Mammary microvascular endothelial cell (primary cell): Measurements from ENCODE around the gene ZNF674. TPM values are rescaled to one million over a fixed set of nuclear protein-coding genes. Genes with fewer than 3 reads are reported as not detected.

ENCODE experiments used
- total RNA-seq: library from RNA; depleted of rRNA; stranded (reverse); fragments of >200 nt; gene quantifications from 2 replicates; pipeline ENCODE4 v1.2.3, GENCODE V29; 2015

Gene ZNF674
- total RNA-seq: 2.8 and 3.4 TPM in 2 replicates

DNA sequence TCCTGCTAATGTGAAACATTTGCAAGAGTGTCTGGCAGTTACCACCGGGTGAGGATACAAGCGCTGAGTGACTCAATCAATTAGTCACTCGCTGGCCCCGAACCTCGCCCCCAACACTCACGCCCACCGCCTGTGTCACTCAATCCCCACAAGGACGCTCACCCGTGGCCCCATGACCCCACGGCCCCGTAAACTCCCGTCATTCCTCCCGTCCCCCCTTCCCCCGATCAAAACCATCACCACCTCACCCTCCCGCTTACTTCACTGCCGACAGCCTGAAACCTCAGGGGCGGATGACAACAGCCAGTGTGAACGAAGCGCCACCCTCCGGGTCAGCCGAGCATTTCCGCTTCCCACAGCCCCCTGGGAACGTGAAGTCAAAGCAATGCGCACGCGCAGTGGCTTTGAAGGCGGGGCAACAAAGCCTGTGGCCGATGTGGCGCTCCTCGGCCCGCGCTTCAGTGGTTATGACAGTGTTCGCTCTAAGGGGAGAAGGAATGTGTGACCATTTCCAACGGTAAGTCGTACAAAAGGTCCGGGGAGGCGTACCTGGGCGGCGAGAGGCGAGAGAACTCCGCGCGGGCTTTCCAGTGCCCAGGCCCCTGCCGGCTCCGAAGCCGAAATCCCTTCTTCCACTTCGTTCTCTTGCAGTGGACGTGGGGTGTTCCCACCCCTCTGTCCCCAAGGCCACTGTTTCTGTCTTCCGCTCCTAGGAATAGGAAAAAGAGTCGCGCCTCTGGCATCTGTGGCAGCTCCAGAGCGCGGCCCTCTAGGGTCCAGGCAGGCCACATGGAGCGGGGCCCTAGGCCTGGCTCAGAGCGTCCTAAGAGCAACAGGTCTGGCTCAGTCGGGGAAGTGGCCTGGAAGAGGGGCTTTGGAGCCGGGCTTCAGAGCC, at the start of gene ZNF674:
TSS of gene ZNF674 (minus strand) at position 311 of the 895 bp plus-strand sequence. CDS start 3,334 bp downstream, outside the sequence.

GRCh38 chrX:46573331-46573891, 28.2 kb upstream of the ZNF674 start, which contains the start of gene CHST7:
CHST7 (plus strand) TSS chrX:46573765; CDS start chrX:46573932, 167 bp downstream.

Other genes with a start within 250 kb of the ZNF674 start
- gene CHST7, start 28.3 kb upstream of the ZNF674 start, total RNA-seq: 33.6 and 37.3 TPM in 2 replicates
- 2.1 and 5.1 TPM in 2 replicates for gene SLC9A7, start 213.7 kb upstream of the ZNF674 start, total RNA-seq